ENCODE measurements around the gene ZFYVE19.

ZFYVE19 gene

GRCh38 chr15:40806672-40807027 is 239 bp upstream of the ZFYVE19 start:
- TF ChIP-seq, protein P1, sequence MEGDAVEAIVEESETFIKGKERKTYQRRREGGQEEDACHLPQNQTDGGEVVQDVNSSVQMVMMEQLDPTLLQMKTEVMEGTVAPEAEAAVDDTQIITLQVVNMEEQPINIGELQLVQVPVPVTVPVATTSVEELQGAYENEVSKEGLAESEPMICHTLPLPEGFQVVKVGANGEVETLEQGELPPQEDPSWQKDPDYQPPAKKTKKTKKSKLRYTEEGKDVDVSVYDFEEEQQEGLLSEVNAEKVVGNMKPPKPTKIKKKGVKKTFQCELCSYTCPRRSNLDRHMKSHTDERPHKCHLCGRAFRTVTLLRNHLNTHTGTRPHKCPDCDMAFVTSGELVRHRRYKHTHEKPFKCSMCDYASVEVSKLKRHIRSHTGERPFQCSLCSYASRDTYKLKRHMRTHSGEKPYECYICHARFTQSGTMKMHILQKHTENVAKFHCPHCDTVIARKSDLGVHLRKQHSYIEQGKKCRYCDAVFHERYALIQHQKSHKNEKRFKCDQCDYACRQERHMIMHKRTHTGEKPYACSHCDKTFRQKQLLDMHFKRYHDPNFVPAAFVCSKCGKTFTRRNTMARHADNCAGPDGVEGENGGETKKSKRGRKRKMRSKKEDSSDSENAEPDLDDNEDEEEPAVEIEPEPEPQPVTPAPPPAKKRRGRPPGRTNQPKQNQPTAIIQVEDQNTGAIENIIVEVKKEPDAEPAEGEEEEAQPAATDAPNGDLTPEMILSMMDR (IDR thresholded peaks at IDR 0.05; ENCODE audit: low read depth, low read length) = no peak
- peak overlapping the region; percentile 91 for H3K4me3 ChIP-seq (ENCODE audit: low read depth, low read length)
- no peaks in the 10 kb centered on the region for H3K36me3 ChIP-seq
- no peak for DNase-seq
- H3K9me3 ChIP-seq = no peaks in the 10 kb centered on the region
- no peaks in the 10 kb centered on the region for H3K4me1 ChIP-seq
- H3K27me3 ChIP-seq = no peaks in the 10 kb centered on the region

- no peaks in the 10 kb centered on the region for H3K27me3 ChIP-seq
- H3K4me1 ChIP-seq = no peaks in the 10 kb centered on the region
- no peak for DNase-seq
- H3K36me3 ChIP-seq = no peaks in the 10 kb centered on the region
- TF ChIP-seq, protein P1 (IDR thresholded peaks at IDR 0.05; ENCODE audit: low read depth, low read length) = no peak
- peak overlapping the region; percentile 91 for H3K4me3 ChIP-seq (ENCODE audit: low read depth, low read length)
- no peaks in the 10 kb centered on the region for H3K9me3 ChIP-seq
Observed at GRCh38 chr15:40807888-40808461, 1.1 kb downstream of the ZFYVE19 start.

- no peaks in the 10 kb centered on the region for H3K36me3 ChIP-seq
- no peak for DNase-seq
- H3K4me3 ChIP-seq (ENCODE audit: low read depth, low read length) = no peak overlapping the region
- H3K9me3 ChIP-seq = no peaks in the 10 kb centered on the region
- TF ChIP-seq, protein P1 (IDR thresholded peaks at IDR 0.05; ENCODE audit: low read depth, low read length) = no peak
- no peaks in the 10 kb centered on the region for H3K4me1 ChIP-seq
- no peaks in the 10 kb centered on the region for H3K27me3 ChIP-seq
Observed at GRCh38 chr15:40808861-40809450, 2.1 kb downstream of the ZFYVE19 start.

- Histone ChIP-seq H3K4me3 (ENCODE audit: low read depth, low read length) (no peak overlapping the region), H3K36me3 (no peaks in the 10 kb centered on the region), H3K27me3 (no peaks in the 10 kb centered on the region), H3K4me1 (0 out of 2 replicates have a peak, but pooled peaks cover 5% of the 10 kb centered on the region), H3K9me3 (no peaks in the 10 kb centered on the region)
- TF ChIP-seq, protein P1 (IDR thresholded peaks at IDR 0.05; ENCODE audit: low read depth, low read length) = no peak
- no peak for DNase-seq
Observed at GRCh38 chr15:40812721-40813425, 6.0 kb downstream of the ZFYVE19 start.

DNA sequence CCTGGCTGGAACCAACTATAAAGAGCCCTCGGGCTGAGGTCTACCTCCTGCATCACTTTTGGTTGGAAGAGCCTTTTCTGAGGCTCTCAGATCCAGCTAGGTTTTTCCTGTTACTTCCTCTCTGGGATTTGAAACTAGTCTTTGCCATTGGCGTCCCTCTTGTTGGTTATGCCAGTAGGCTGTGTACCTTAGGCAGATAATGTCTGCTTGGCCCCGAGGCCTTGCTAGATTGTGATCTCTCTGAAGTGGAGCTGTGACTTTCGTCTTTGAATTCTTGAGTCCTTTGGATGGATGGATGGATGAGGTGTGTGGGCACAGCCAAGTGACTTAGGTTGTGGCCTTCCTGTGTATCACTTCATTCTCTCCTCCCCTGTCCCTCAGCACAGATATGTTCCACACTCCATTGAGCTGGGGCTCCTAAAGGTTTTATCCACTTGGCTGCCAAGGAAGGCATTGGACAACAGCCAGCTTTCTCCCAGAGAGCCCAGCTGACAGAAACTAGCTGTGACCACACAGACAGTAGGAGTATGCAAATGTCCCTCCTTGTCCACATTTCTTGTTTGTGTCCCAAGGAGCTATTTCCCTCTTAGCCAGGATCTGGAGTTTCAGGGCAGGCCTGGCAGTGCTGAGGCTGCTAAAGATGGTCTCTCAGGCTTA is 8.3 kb downstream of the ZFYVE19 start:
- no peaks in the 10 kb centered on the region for H3K9me3 ChIP-seq
- H3K4me3 ChIP-seq (ENCODE audit: low read depth, low read length) = no peak overlapping the region
- DNase-seq = peak; percentile 41
- no peaks in the 10 kb centered on the region for H3K36me3 ChIP-seq
- 0 out of 2 replicates have a peak, but pooled peaks cover 5% of the 10 kb centered on the region for H3K4me1 ChIP-seq
- H3K27me3 ChIP-seq = no peaks in the 10 kb centered on the region
- TF ChIP-seq, protein P1 (IDR thresholded peaks at IDR 0.05; ENCODE audit: low read depth, low read length) = no peak
